Stimulated activated CD8-positive, alpha-beta memory T cell treated with anti-CD3 and anti-CD28 coated beads, Interleukin-2, amount 100 ng/mL, for 48 hours (primary cell): ENCODE results near the gene FGGY.
A peak's percentile ranks its signal among the peaks of the same experiment; 100 is the strongest.
"Not testable (repeated sequence)": the region's sequence is repeated elsewhere in the genome, so short reads cannot be mapped to it uniquely, and the experiment has no call there.

Experiments
- DNase-seq, 2 donors: peaks; one replicate each; pipeline ENCODE4 v3.0.0-alpha.2; 2020; ENCODE audit warnings: low read depth in 2 of 2

FGGY gene

DNA sequence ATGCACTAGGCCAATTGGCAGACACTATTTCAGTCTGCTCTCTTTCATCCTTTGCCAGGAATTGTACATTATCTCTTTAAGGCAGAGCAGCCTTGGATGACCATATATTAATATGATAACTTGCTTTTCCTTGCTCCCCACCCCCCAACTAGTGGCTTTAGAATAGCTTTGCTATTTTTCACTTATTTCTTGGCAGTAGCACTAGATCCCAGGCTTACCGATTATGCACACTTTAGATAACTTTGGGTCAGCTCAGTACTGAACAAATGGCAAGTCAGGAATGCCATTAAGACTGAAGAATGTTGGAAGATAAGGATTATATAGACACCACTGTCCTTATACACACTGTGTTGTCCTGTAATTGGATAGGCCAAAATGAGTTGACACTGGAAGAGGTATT lies 146.4 kb downstream of the FGGY start:
- DNase-seq, result no peak

DNA sequence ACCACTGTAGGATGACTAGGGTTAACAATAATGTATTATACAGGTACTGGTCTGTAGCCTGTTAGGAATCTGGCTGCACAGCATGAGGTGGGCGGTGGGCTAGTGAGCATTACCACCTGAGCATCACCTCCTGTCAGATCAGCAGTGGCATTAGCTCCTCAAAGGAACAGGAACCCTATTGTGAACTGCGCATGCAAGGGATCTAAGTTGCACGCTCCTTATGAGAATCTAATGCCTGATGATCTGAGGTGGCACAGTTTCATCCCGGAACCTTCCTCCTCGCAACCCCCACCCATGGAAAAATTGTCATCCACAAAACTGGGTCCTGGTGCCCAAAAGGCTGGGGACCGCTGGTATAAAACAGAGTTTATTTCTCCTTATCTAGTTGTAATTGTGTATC lies 147.6 kb downstream of the FGGY start:
- no peak for DNase-seq

DNA sequence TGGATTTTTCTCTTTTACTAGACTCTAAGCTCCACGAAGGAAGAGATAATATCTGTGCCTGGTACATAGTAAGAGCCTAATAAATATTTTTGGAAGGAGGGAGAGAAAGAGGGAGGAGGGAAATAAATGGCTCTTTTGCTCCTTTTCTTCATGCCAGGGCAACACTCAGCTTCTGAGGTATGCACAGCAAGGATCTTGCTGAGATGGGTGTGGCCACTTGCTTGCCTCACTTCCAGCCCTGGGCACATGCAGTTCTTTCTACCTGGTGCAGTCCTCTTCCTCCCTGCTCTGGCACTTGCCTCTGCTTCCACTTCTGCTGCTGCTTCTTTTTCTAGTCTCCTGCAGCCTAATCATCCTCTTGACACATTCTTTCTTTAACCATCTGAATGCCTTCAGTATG lies 148.1 kb downstream of the FGGY start:
- DNase-seq, result no peak

DNA sequence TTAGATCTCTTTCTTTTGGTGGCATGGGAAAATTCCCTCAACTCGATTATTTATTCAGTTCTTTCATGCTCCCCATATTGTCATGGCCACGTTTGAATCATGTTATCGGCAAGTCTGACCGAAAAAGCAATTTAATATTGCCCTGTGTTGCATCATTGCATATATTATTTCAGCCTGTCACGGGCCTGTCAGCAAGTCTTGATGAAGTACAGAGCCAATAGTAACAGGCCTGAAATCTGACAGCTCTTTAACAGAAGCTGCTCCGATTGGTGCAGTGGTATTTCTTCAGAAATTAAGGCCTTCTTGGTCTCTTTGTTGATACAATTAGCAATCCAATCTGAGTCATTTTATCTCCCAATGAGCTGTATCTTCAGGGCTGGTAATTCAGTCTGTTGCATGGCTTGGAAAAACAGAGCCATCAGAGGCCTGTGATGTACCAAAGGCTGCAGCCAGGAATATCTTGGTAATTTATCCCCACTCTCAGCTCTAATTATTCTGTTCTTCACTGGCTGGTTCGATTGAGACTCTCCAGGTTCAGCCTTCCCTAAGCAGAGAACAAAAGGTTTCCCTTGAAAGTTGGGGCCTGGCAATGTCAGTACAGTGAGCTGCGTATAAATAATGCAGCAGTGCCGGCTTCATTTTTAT lies 149.5 kb downstream of the FGGY start:
- no peak for DNase-seq

DNA sequence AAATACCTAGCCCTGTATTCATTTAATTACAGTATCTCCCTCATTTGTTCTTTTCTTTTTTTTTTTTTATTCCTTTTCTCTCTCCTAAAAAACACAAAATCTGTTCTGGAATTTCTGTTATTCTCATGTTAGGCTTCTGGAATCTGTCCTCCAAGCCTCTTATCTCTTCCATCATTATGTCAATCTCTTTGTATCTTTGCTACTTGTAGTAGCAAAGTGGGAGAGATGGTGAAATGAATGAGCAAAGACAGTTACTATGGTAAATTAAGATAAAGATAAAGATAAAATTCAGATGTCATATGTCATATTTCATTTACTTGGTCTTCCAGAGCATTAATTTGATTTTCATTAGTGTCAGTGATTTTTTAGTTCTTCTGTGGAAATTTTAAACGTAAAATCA lies 155.1 kb downstream of the FGGY start:
- no peak for DNase-seq

DNA sequence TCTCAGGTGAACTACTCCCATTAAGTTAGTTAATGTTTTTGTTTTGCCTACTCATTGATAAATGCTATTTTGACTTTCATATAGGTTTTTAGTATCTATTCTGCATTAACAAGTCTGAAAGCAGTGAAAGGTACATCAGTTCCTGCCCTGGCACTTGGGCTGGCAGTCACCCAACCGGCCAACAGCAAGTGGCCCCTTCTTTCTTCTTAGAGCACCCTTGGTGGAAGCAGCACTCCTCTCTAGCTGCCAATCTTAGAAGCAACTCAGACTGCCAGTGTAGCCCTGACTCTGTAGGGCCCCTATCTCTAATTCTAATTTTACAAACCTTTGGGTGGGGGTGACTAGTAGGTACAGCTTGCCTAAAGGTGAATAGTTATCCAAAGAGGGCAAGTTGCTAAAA lies 155.7 kb downstream of the FGGY start:
- no peak for DNase-seq

DNA sequence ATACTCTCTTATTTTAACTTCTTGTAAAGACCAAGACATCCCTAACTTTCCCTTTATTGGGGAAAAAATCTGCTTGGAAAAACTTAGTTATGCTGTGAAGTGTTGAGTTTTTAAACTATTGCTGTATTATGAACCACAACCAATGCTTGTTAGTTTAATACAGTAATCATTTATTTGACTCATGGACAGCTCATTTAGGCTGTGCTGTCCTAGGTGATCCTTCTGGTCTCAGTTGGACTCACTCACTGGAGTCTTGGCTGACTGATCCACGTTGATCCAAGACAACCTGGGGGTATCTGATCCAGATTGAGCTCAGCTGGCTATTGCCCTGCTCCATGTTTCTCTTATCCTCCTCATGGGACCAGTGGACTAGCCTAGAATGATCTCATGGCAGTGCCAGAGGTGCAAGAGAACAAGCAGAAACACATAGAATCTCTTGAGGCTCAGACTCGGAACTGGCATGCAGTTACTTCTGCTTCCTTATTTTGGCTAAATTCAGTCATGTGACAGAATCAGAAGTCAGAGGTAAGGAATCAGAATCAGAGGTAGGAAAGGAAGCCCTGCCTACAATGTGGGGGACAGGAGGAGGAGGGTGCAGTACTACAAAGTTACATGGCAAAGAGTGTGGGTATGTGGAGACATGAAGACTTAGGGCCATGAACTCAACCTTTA lies 156.5 kb downstream of the FGGY start:
- no peak for DNase-seq

DNA sequence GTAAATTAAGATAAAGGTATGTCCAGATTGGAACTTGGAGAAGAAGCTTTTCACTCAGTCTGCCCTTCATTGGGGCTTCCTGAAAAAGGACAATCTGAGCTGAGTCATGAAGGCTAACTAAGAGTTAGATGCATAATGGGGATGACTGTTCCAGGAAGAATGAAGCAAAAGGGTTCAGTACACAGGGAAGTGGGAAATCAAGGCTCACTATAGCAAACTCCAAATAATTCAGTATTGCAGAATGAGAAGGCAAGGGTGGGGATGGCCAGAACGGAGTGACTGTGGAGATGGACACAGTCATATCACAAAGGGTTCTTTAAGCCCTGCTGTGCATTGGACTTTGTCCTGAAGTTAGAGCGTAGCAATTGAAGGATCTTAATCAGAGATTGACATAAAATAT lies 158.3 kb downstream of the FGGY start:
- DNase-seq, result no peak

DNA sequence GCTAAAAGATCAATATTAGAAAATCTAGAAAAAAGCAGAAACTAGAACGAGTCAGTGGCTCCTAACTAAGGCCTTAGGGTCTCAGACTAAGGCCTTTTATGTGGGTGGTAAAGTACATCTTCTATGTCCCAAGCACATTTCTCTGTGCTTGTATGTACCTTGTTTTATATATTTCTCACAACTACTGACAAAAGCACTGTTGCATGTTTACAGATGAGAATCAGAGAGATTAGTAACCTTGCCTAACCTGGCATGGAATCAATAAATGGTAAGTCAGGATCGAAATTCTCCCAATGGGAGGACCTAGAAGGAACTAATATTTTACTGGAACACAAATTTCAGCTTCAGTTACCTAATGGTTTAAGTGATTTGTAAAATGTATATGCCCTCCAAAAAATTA lies 160.9 kb downstream of the FGGY start:
- DNase-seq, result no peak

DNA sequence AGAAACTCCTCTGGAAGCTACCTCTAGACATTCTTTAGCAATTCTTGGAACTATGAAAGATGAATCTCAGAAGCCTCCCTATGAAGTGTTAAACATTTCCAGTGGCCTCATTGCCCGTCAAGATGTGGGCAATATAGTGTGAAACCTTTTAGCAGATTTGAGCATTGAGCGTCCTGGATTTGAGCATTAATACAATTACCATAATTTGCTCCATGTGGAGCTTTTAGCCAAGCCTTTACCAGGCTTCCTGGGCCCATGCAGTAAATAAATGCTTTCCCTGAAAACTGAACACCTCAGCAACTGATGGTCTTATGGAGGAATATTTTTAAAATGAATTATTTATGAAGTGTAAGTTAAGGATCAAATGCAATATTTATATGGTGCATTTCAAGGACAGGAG lies 162.0 kb downstream of the FGGY start:
- DNase-seq, result no peak

DNA sequence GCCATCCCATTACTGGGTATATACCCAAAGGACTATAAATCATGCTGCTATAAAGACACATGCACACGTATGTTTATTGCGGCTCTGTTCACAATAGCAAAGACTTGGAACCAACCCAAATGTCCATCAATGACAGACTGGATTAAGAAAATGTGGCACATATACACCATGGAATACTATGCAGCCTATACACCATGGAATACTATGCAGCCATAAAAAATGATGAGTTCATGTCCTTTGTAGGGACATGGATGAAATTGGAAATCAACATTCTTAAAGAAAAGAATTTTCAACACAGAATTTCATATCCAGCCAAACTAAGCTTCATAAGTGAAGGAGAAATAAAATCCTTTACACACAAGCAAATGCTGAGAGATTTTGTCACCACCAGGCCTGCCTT lies 166.0 kb downstream of the FGGY start:
- DNase-seq, result not testable (repeated sequence)

DNA sequence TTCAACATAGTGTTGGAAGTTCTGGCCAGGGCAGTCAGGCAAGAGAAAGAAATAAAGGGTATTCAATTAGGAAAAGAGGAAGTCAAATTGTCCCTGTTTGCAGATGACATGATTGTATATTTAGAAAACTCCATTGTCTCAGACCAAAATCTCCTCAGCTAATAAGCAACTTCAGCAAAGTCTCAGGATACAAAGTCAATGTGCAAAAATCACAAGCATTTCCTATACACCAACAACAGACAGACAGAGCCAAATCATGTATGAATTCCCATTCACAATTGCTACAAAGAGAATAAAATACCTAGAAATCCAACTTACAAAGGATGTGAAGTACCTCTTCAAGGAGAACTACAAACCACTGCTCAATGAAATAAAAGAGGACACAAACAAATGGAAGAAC lies 168.6 kb downstream of the FGGY start:
- not testable (repeated sequence) for DNase-seq

DNA sequence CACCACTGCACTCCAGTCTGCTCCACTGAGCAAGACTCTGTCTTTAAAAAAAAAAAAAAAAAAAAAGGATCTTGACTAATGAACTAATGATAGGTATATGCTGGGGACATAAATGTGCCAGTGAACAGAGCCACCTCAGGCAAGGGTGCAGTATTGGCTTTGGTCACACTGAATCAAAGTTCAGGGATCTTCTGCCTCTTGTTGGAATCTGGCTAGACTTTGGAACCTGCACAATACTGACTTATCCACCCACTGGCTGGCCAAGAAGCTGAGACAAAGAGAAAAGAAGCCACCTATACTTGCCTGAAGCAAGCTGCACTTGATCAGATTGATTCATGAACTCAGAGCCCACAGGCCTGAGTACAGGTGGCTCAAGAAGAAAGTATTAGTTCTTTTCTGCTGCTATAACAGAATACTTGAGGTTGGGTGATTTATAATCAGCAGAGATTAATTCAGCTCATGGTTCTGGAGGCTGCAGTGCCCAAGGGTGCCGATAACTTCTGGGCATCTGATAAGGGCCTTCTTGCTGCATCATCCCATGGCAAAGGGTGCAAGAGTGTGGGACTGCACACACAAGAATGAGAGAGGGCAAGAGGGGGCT lies 172.0 kb downstream of the FGGY start:
- no peak for DNase-seq

DNA sequence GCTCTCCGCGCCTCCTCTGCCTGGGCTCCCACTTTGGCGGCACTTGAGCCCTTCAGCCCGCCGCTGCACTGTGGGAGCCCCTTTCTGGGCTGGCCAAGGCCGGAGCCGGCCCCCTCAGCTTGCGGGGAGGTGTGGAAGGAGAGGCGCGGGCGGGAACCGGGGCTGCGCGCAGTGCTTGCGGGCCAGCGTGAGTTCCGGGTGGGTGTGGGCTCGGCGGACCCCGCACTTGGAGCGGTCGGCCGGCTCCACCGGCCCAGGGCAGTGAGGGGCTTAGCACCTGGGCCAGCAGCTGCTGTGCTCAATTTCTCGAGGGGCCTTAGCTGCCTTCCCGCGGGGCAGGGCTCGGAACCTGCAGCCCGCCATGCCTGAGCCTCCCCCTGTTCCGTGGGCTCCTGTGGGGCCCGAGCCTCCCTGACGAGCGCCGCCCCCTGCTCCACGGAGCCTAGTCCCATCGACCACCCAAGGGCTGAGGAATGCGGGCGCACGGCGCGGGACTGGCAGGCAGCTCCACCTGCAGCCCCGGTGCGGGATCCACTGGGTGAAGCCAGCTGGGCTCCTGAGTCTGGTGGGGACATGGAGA lies 175.2 kb downstream of the FGGY start:
- not testable (repeated sequence) for DNase-seq

DNA sequence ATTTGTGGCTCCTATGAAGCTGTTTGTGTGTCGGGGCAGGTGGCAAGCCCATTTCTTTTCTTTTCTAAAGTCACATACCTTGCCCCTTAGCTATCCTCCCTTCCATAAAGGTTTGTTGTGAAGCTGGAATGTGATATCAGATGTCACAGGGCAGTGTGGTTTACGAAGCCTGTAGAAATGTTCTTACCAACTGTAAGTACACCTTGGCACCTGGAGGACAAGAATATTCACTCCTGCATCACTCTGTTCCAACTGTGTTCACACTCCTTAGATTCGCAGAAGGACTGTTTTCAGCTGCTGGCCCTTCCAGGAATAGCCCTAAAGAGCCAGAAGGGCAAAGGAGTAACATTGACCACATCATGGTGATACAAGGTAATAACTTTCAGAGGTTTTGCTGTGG lies 176.9 kb downstream of the FGGY start:
- no peak for DNase-seq

DNA sequence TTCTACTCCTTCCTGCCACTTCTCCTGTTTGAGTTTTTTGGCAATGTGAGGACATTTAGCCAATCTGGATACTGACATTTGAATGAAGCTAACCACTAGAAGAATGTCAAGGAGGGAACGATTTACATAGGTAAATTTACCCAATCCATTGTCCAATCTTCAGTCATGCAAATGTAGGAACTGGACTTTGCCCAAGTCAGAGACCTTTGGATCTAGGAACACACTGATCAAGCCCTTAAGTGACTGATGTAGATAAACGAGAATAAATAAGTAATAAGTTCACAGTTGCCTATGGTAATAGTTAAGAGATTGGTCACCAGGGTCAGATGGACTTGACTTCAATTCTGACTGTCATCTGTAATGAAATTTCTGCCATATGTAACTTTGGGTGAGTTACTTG lies 177.6 kb downstream of the FGGY start:
- DNase-seq, result no peak

DNA sequence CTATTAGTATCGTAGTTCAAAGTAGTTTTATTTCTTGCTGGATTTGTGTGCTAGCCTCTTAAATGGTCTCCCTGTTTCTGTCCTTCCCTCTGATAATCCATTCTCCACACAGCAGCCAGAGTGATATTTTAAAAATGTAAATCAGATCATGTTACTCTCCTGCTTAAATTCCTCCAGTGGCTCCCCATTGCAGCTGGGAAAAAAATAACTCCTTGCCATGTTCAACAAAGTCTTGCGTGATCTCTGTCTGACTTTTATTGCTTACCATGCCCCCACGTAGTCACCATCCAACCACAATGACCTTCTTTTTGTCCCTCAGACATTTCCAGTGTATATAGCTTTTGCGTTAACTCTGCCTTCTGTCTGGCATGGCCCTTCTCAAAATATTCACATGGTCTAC lies 178.8 kb downstream of the FGGY start:
- DNase-seq, result no peak

DNA sequence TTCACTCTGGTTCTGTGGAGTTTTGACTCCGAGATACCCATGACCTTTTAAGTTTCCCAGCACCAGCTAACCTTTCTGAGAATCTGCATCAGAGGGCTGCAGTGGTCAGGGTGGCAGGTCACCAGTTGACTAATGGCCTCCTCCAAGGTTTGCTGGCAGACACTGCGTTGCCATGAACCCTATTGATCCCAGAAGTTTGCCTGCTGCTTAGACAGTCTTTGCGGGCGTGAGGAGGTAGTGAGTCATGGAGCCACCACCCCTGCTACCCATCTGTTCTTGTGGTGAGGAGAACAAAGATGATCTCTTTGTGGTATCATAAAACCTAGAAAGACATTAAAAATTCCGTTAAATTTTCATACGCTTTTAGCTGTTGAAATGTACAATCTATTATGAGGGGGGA lies 180.4 kb downstream of the FGGY start:
- peak; percentile 49 to 55 for DNase-seq

DNA sequence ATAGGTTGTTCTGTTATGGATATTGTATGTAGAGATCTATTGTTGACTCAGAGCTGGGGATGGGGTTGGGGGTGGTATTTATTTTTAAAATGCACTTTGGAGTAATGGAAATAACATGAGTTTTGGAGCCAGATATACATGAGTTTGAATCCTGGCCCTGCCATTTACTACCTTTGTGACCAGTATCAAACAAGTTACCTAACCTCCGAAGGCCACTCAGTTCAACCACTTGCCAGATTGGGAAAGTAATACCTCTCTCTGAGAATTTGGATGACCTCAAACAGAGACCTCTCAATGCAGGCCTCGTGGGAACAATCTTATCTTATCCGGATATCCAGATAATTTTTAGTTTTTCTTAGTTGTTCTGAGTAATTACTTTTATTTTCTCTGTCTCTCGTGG lies 181.0 kb downstream of the FGGY start:
- DNase-seq, result no peak

DNA sequence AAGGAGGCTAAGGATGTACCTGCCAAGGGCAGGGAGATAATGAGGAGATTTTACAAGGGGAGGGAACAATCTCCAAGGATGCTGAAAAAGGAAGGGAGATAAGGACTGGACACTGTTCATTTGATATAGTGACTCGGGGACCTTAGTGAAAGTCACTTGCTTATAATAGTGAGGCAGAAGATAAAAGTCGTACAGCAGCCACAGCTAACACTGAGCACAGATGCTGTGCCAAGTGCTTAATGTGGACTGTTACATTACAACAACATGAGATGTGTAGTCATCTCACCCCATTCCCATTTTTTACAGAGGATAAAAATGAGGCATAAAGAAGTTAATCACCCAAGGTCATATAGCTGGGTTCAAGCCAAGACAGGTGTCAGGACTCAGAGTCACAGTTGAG lies 181.9 kb downstream of the FGGY start:
- no peak for DNase-seq

DNA sequence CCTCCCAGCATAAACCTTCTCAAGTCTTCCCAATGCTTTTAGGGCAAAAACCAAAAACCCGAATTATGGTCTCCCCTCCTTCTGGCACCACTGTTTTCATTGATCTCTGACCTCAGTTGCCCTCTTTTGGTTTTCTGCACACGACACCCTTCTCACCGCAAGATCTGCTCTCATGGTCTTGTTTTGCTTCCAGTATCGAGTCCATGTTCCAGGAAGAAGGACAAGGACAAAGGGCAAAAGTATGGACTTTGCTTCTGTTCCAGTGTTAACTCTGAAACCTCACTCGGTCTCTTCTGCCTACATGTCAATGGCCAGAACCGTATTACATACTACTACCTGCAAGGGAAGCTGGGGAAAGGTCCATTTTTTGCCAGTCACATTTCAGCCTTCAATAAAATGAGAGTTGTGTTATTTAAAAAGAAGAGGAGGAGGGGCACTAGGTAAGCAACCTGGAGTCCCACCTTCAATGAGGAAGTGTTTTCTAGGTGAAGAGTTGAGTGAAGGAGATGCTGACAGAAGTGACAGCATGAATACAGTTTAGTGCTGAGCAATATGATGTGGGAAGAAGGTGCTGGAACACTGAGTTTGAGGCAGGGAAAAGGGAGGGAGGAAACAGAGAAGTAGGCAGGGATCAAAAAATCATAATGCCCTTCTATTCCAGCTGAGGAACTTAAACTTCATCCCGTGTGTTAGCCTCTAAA lies 183.4 kb downstream of the FGGY start:
- no peak for DNase-seq

DNA sequence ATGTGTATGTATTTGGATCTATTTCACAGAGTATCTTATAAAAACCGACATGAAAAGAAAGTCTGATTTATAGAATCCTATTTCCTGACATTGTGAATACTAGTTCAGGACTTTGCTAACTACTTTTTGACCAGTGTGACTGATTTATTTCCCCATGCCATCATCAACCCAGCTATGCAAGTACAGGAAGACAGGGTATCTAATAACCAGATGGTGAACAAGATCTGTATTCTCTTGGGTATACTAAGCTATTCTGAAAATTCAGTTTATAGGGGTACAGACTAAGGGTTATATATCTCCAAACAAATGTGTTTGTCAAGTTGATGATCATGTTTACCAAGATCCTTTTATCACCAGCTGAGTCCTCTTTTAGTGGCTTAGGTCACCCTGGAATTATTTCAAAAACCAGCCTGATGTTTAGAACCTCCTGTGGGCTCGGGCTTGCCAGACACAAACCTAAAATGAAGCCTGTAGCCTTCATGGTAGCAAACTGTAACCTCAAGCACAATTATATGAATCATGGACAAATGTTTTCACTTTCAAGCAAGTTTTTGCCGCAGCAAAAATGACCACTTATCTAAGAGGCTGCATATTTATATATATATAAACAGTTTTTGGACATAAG lies 185.1 kb downstream of the FGGY start:
- DNase-seq, result no peak
